ENCODE measurements around the gene FBXL13. TPM values are rescaled to one million over a fixed set of nuclear protein-coding genes. Genes with fewer than 3 reads are reported as not detected.

FBXL13 gene
- total RNA-seq, 4 donors from 2014 or later = 0.40 to 0.95 (median 0.51) TPM

DNA sequence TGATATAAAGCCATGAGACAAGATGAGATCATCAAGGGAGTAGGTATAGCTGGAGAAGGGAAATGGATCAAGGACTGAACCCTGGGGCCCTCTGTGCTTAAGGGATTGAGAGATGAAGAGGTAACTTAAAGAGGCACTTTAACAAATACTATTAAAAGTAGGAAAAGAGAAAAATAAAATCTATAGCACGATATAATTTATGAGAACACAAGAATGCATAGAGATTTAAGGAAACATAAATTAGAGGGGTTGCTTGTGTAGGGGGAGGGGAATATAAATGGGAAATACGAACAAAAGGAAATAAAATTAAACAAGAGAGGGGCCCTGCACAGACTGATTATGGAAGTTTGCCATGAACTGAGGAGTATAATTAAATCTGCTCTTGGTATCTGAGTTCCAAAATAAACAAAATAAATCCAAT is 177.4 kb downstream of the FBXL13 start:
- no peak for DNase-seq
- H3K4me1 ChIP-seq = peaks cover 0 to 32% (median 4%) of the 10 kb centered on the region in 3 donors
- intact Hi-C loops (cut with DNase I) = no loop called here

DNA sequence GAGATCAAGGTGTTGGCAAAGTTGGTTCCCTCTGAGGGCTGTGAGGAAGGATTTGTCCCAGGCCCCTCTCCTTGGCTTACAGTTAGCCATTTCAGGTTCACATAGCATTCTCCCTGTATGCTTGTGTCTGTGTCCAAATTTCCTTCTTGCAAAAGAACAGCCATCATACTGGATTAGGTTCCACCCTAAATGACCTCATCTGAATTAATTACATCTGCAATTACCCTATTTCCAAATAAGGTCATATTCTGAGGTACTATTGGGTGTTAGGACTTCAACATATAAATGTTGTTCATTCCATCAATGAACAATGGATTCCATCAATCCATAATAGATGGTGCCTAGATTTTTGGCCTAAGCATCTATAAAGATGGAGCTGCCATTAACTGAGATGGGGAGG is 178.0 kb downstream of the FBXL13 start:
- no peak for DNase-seq
- Histone ChIP-seq H3K27ac (no peak overlapping the region), H3K4me1 (peaks cover 0 to 38% (median 7%) of the 10 kb centered on the region in 3 donors), H3K4me3 (no peak overlapping the region), H3K9me3 (no peaks in the 10 kb centered on the region), H3K36me3 (no peaks in the 10 kb centered on the region), H3K27me3 (no peaks in the 10 kb centered on the region)
- intact Hi-C loops (cut with DNase I) = no loop called here
- TF ChIP-seq, protein P1, sequence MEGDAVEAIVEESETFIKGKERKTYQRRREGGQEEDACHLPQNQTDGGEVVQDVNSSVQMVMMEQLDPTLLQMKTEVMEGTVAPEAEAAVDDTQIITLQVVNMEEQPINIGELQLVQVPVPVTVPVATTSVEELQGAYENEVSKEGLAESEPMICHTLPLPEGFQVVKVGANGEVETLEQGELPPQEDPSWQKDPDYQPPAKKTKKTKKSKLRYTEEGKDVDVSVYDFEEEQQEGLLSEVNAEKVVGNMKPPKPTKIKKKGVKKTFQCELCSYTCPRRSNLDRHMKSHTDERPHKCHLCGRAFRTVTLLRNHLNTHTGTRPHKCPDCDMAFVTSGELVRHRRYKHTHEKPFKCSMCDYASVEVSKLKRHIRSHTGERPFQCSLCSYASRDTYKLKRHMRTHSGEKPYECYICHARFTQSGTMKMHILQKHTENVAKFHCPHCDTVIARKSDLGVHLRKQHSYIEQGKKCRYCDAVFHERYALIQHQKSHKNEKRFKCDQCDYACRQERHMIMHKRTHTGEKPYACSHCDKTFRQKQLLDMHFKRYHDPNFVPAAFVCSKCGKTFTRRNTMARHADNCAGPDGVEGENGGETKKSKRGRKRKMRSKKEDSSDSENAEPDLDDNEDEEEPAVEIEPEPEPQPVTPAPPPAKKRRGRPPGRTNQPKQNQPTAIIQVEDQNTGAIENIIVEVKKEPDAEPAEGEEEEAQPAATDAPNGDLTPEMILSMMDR (IDR thresholded peaks at IDR 0.05) = no peak
- TF ChIP-seq POLR2A (IDR thresholded peaks at IDR 0.05) = no peak

More for the DNA sequence above, 177.4 kb downstream of the FBXL13 start:
- 18 to 21% methylated on average over 2 of the region's 2 CpGs for WGBS, 2 donors
- Histone ChIP-seq H3K27ac (no peak overlapping the region), H3K27me3 (no peaks in the 10 kb centered on the region), H3K9me3 (no peaks in the 10 kb centered on the region), H3K4me3 (no peak overlapping the region), H3K36me3 (no peaks in the 10 kb centered on the region)
- TF ChIP-seq POLR2A (IDR thresholded peaks at IDR 0.05) = no peak

DNA sequence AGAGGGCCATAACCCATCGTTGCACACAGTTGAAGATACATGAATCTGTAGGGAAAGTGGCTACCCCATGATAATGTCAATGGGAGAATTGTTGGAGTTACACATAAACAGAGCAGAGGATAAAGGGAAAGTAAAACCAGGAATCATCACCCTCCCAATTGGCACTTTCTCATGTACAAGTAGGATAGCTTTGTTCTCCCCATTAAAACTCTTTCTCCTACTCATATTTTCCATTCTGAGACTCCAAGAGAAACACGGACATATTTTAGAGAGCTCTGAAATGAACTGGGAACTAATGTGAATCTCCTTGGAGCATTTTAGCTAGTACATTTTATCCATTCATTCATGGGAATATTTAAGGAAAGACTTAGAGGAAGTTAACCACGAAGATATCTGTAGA is 179.0 kb downstream of the FBXL13 start:
- peaks cover 4 to 48% (median 17%) of the 10 kb centered on the region in 3 donors for H3K4me1 ChIP-seq
- no peaks in the 10 kb centered on the region for H3K9me3 ChIP-seq
- H3K27ac ChIP-seq = peak overlapping the region in 2 of 4 donors; percentile 13 to 36
- intact Hi-C loops (cut with DNase I) = no loop called here
- H3K27me3 ChIP-seq = no peaks in the 10 kb centered on the region
- TF ChIP-seq POLR2A (IDR thresholded peaks at IDR 0.05) = no peak
- TF ChIP-seq, protein P1 (IDR thresholded peaks at IDR 0.05) = no peak
- no peak overlapping the region for H3K4me3 ChIP-seq
- 58 to 59% methylated on average over 2 to 3 of the region's 3 CpGs for WGBS, 2 donors
- no peaks in the 10 kb centered on the region for H3K36me3 ChIP-seq
- no peak for DNase-seq

GRCh38 chr7:102892631-102893278 is 181.8 kb downstream of the FBXL13 start:
- intact Hi-C loops (cut with DNase I) = no loop called here
- 43 to 59% methylated on average over 1 of the region's 1 CpG for whole genome bisulfite sequencing, 2 donors
- no peak overlapping the region for H3K27ac ChIP-seq
- H3K36me3 ChIP-seq = no peaks in the 10 kb centered on the region
- TF ChIP-seq POLR2A (IDR thresholded peaks at IDR 0.05) = no peak
- TF ChIP-seq, protein P1 (IDR thresholded peaks at IDR 0.05) = no peak
- no peak overlapping the region for H3K4me3 ChIP-seq
- no peaks in the 10 kb centered on the region for H3K9me3 ChIP-seq
- no peaks in the 10 kb centered on the region for H3K27me3 ChIP-seq
- DNase-seq = no peak
- peaks cover 9 to 48% (median 17%) of the 10 kb centered on the region in 3 donors for H3K4me1 ChIP-seq

GRCh38 chr7:102891693-102892261 is 182.8 kb downstream of the FBXL13 start:
- H3K4me3 ChIP-seq = no peak overlapping the region
- 45 to 51% methylated on average over 1 of the region's 1 CpG for WGBS, 2 donors
- H3K27me3 ChIP-seq = no peaks in the 10 kb centered on the region
- H3K27ac ChIP-seq = no peak overlapping the region
- no peaks in the 10 kb centered on the region for H3K9me3 ChIP-seq
- no peaks in the 10 kb centered on the region for H3K36me3 ChIP-seq
- DNase-seq = no peak
- intact Hi-C loops (cut with DNase I) = no loop called here
- TF ChIP-seq POLR2A (IDR thresholded peaks at IDR 0.05) = no peak
- TF ChIP-seq, protein P1 (IDR thresholded peaks at IDR 0.05) = no peak
- H3K4me1 ChIP-seq = peaks cover 9 to 39% (median 17%) of the 10 kb centered on the region in 3 donors
